DND-41 (cell line): ENCODE results near the gene NEUROD6.

ENCODE experiments used
- ATAC-seq: fragments of 200-7000 bp; cut with Tn5 transposase; 3 replicates; pipeline ENCODE4 v1.9.1; 2021; ENCODE audit warnings: low read depth; ENCODE audit not compliant: insufficient read depth
- DNase-seq: peaks from one replicate; pipeline ENCODE4 v3.0.0-alpha.2; 2020
- H2AFZ ChIP-seq: 2 replicates; pipeline ENCODE4 v1.6.0; 2012; ENCODE audit warnings: low read depth, low read length
- H3K27ac ChIP-seq: 2 replicates; pipeline ENCODE4 v1.5.1; 2012; ENCODE audit warnings: low read length, inconsistent platforms
- H3K27me3 ChIP-seq: fragments of 200-600 bp; sonication (generic); 2 replicates; pipeline ENCODE4 v1.6.0; 2012; ENCODE audit warnings: low read length, mild to moderate bottlenecking, inconsistent platforms; ENCODE audit not compliant: insufficient read depth, poor library complexity
- H3K36me3 ChIP-seq: 2 replicates; pipeline ENCODE4 v1.5.1; 2012; ENCODE audit warnings: low read length, inconsistent platforms; ENCODE audit not compliant: insufficient read depth
- H3K4me1 ChIP-seq: 2 replicates; pipeline ENCODE4 v1.5.1; 2012; ENCODE audit warnings: mild to moderate bottlenecking, low read length; ENCODE audit not compliant: insufficient read depth
- H3K4me2 ChIP-seq: 2 replicates; pipeline ENCODE4 v1.6.0; 2012; ENCODE audit warnings: mild to moderate bottlenecking, moderate library complexity, low read length, inconsistent platforms; ENCODE audit not compliant: insufficient read depth
- H3K4me3 ChIP-seq, 2 experiments: fragments of 200-600 bp in 1 of 2; shearing (Covaris generic) in 1 of 2; 2 replicates each; pipeline ENCODE4 v1.5.1; 2012 to 2016; ENCODE audit warnings: inconsistent platforms in 2 of 2, low read length in 2 of 2, mild to moderate bottlenecking in 2 of 2, low read depth in 1 of 2, moderate library complexity in 1 of 2
- H3K79me2 ChIP-seq: 2 replicates; pipeline ENCODE4 v1.6.0; 2012; ENCODE audit warnings: low read length, inconsistent platforms; ENCODE audit not compliant: insufficient read depth
- H3K9ac ChIP-seq: 2 replicates; pipeline ENCODE4 v1.6.0; 2012; ENCODE audit warnings: low read depth, mild to moderate bottlenecking, inconsistent platforms, low read length, moderate library complexity
- H3K9me3 ChIP-seq: 2 replicates; pipeline ENCODE4 v1.5.1; 2012; ENCODE audit warnings: low read length, moderate library complexity, mild to moderate bottlenecking, inconsistent platforms; ENCODE audit not compliant: insufficient read depth, severe bottlenecking
- H4K20me1 ChIP-seq: 2 replicates; pipeline ENCODE4 v1.6.0; 2012; ENCODE audit warnings: low read length; ENCODE audit not compliant: insufficient read depth
- CTCF ChIP-seq: IDR thresholded peaks from 2 replicates; pipeline ENCODE4 v1.5.1; 2012; ENCODE audit warnings: borderline replicate concordance, low read length, moderate library complexity, mild to moderate bottlenecking; ENCODE audit not compliant: poor library complexity, severe bottlenecking; ENCODE audit errors: extremely low read depth
- EZH2 ChIP-seq: IDR thresholded peaks from 3 replicates; pipeline ENCODE4 v1.6.1; 2012; ENCODE audit warnings: borderline replicate concordance, low read depth, mild to moderate bottlenecking, moderate library complexity, low read length, inconsistent platforms; ENCODE audit not compliant: severe bottlenecking

NEUROD6 gene

GRCh38 chr7:31373337-31374289 is 33.1 kb upstream of the NEUROD6 start:
- Histone ChIP-seq H3K9me3 (no peaks in the 10 kb centered on the region), H3K27ac (no peak overlapping the region), H3K36me3 (no peaks in the 10 kb centered on the region), H3K79me2 (no peaks in the 10 kb centered on the region), H3K4me3 (no peak overlapping the region), H2AFZ (no peak overlapping the region), H3K9ac (no peak overlapping the region), H3K4me2 (no peak overlapping the region), H3K27me3 (no peaks in the 10 kb centered on the region), H3K4me1 (no peaks in the 10 kb centered on the region), H4K20me1 (no peaks in the 10 kb centered on the region)
- TF ChIP-seq EZH2 (no peak), CTCF (peak; percentile 74)
- peak; percentile 78 for ATAC-seq
- peak; percentile 36 for DNase-seq

GRCh38 chr7:31372231-31372959 is 31.9 kb upstream of the NEUROD6 start:
- H3K36me3 ChIP-seq = no peaks in the 10 kb centered on the region
- H4K20me1 ChIP-seq = no peaks in the 10 kb centered on the region
- no peak overlapping the region for H3K9ac ChIP-seq
- TF ChIP-seq CTCF (no peak), EZH2 (no peak)
- no peaks in the 10 kb centered on the region for H3K79me2 ChIP-seq
- DNase-seq (no peak), ATAC-seq (no peak)
- no peaks in the 10 kb centered on the region for H3K27me3 ChIP-seq
- no peak overlapping the region for H2AFZ ChIP-seq
- no peak overlapping the region for H3K4me3 ChIP-seq
- no peak overlapping the region for H3K4me2 ChIP-seq
- no peaks in the 10 kb centered on the region for H3K9me3 ChIP-seq
- no peaks in the 10 kb centered on the region for H3K4me1 ChIP-seq
- H3K27ac ChIP-seq = no peak overlapping the region

- H3K27me3 ChIP-seq = no peaks in the 10 kb centered on the region
- no peaks in the 10 kb centered on the region for H3K9me3 ChIP-seq
- H3K27ac ChIP-seq = no peak overlapping the region
- no peaks in the 10 kb centered on the region for H3K4me1 ChIP-seq
- no peak overlapping the region for H3K9ac ChIP-seq
- no peaks in the 10 kb centered on the region for H4K20me1 ChIP-seq
- no peak overlapping the region for H3K4me2 ChIP-seq
- ATAC-seq (no peak), DNase-seq (no peak)
- TF ChIP-seq EZH2 (no peak), CTCF (no peak)
- H2AFZ ChIP-seq = no peak overlapping the region
- H3K4me3 ChIP-seq = no peak overlapping the region
- H3K36me3 ChIP-seq = no peaks in the 10 kb centered on the region
- H3K79me2 ChIP-seq = no peaks in the 10 kb centered on the region
These were observed 31.1 kb upstream of the NEUROD6 start for GRCh38 chr7:31371621-31372020.
